WERI-Rb-1 (cell line): Measurements from ENCODE around the gene PRADC1.

ENCODE experiments used
- DNase-seq: peaks from one replicate; pipeline ENCODE4 v3.0.0-alpha.2; 2020
- H3K27ac ChIP-seq: fragments of 250-450 bp; sonication (Bioruptor Pico); 2 replicates; pipeline ENCODE4 v1.5.1; 2020; ENCODE audit warnings: mild to moderate bottlenecking, moderate library complexity
- H3K27me3 ChIP-seq: fragments of 250-450 bp; sonication (Bioruptor Pico); 2 replicates; pipeline ENCODE4 v1.5.1; 2021; ENCODE audit warnings: mild to moderate bottlenecking, low read depth, moderate library complexity; ENCODE audit not compliant: insufficient read depth, severe bottlenecking
- H3K36me3 ChIP-seq: fragments of 250-450 bp; sonication (Bioruptor Pico); 2 replicates; pipeline ENCODE4 v1.5.1; 2020; ENCODE audit warnings: mild to moderate bottlenecking, moderate library complexity
- H3K4me3 ChIP-seq: 2 replicates; pipeline ENCODE4 v1.5.1; 2011; ENCODE audit warnings: low read depth, mild to moderate bottlenecking, control low read depth, low read length
- H3K9me3 ChIP-seq: fragments of 250-450 bp; sonication (Bioruptor Pico); 2 replicates; pipeline ENCODE4 v1.5.1; 2021; ENCODE audit warnings: mild to moderate bottlenecking, moderate library complexity; ENCODE audit not compliant: severe bottlenecking
- TF ChIP-seq, protein P1 (sequence below): IDR thresholded peaks from 2 replicates; pipeline ENCODE4 v1.5.1; 2011; ENCODE audit warnings: low read depth, mild to moderate bottlenecking, control low read depth, inconsistent platforms, low read length

Gene PRADC1

DNA sequence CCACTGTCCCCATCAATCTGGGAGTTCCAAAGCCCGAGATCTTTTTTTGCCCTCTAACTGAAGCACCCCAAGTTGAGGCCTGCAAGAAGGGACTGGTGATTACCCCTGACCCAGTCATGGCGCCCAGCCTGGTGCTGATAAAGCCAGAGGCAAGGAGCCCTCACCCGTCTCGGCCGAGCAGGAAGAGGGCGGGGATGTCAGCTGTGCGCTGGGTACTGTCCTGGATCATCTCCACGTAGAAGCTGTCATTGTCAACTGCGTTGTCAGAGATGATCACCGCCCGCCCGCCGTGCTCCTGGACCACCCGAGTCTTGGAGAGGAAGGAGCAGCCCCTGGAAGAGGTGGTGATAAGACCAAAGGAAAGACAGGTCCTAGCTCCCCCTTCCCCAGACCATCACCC is 4.4 kb downstream of the PRADC1 start:
- Histone ChIP-seq H3K9me3 (no peaks in the 10 kb centered on the region), H3K4me3 (no peak overlapping the region), H3K36me3 (peaks cover 56% of the 10 kb centered on the region), H3K27ac (no peak overlapping the region), H3K27me3 (no peaks in the 10 kb centered on the region)
- TF ChIP-seq, protein P1, sequence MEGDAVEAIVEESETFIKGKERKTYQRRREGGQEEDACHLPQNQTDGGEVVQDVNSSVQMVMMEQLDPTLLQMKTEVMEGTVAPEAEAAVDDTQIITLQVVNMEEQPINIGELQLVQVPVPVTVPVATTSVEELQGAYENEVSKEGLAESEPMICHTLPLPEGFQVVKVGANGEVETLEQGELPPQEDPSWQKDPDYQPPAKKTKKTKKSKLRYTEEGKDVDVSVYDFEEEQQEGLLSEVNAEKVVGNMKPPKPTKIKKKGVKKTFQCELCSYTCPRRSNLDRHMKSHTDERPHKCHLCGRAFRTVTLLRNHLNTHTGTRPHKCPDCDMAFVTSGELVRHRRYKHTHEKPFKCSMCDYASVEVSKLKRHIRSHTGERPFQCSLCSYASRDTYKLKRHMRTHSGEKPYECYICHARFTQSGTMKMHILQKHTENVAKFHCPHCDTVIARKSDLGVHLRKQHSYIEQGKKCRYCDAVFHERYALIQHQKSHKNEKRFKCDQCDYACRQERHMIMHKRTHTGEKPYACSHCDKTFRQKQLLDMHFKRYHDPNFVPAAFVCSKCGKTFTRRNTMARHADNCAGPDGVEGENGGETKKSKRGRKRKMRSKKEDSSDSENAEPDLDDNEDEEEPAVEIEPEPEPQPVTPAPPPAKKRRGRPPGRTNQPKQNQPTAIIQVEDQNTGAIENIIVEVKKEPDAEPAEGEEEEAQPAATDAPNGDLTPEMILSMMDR = no peak
- no peak for DNase-seq

DNA sequence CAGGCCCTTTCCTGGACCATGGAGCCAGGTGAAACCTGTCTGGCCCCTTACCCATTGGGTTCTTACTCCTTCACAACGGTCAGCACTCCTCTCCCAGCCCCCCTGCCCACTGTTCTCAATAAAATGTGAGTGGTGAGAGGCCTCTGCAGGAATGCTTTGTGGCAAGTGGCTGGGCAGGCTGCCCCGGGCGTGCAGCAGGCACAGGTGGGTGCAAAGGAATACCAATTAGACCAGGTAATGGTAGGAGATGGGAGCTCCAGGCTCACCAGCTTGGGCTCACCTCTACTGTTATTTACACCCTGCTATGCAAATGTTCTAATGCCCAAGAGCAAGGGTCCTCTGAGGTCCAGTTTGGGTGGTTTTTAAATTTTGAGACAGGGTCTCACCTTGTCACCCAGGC is 6.0 kb downstream of the PRADC1 start:
- Histone ChIP-seq H3K9me3 (no peaks in the 10 kb centered on the region), H3K36me3 (peaks cover 69% of the 10 kb centered on the region), H3K27me3 (no peaks in the 10 kb centered on the region), H3K27ac (no peak overlapping the region), H3K4me3 (no peak overlapping the region)
- no peak for DNase-seq
- TF ChIP-seq, protein P1 = no peak

DNA sequence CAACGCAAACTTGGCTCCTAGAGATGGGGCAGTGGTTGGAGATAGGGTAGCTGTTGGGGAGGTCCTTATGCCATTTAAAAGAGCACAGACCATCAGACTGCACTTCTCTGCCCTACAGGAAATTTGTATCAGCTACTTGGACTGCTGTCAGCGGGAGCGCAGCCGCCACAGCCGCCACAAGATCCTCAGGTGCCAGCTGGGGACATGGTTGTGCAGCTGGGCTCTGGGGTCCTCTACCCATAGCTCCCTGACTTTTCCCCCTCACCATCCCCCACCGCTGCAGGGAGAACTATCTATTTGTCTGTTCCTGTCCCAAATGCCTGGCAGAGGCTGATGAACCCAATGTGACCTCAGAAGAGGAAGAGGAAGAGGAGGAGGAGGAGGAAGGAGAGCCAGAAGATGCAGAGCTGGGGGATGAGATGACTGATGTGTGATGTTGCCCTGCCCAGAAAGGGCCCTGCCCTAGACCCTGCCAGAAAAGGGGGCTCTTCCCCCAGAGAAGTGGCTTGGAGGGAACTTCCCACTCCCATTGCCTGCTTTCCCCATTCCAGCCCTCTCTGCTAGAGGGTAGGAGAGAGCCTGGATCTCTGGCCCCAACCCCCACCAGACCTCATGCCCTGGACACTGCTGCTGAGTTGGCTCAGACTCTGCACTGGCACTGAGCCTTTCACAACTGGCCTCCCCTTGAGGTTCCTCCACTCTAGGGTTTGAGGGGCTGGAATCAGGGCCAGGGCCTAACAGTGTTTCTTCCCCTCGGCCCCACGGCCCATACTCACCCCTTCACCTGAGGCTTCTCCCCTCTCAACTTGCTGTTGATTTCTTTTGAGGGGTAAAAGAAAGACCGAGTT is 7.3 kb downstream of the PRADC1 start:
- no peaks in the 10 kb centered on the region for H3K27me3 ChIP-seq
- no peak for DNase-seq
- no peak overlapping the region for H3K27ac ChIP-seq
- H3K36me3 ChIP-seq = peaks cover 79% of the 10 kb centered on the region
- TF ChIP-seq, protein P1 = no peak
- H3K4me3 ChIP-seq = no peak overlapping the region
- H3K9me3 ChIP-seq = no peaks in the 10 kb centered on the region

DNA sequence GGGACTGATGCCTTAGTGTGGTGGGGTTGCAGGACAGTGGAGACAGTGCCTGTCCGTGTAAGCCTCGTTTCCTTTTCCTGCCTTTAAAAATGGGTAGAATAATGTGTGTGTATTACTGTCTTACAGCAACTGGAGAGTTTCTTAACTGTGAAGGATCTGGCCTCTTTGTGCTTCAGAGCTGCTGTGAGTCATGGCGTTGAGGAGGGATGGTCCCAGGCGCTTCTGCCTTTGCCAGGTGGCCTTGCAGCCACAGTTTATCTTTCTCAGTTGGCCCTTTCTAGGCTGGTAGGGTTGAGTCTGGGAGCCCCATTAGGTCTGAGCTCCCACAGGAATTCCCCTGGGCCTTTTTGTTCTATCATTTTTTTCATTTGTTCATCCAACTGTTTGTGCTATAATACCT is 9.2 kb downstream of the PRADC1 start:
- Histone ChIP-seq H3K27me3 (no peaks in the 10 kb centered on the region), H3K4me3 (no peak overlapping the region), H3K9me3 (no peaks in the 10 kb centered on the region), H3K36me3 (peaks cover 77% of the 10 kb centered on the region), H3K27ac (no peak overlapping the region)
- TF ChIP-seq, protein P1 = no peak
- DNase-seq = no peak

DNA sequence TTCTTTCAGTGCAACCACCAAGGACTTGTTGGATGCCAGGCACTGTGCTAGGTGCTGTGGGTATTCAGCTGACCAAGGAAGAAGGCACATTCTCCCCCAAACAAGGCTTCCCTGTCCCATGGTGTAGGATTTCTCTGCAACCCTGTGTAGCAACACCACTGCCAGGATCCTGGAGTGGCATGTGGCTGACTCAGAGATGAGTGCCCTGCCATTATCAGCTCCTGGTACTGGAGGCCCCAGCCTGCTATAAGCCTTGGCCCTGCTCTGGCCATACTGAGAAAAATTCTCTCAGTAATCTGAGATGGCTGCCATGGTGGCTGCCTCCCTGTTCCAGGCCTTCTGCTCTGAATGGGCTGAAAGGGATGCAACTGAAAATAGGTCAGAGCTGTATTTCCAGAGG is 14.7 kb downstream of the PRADC1 start:
- H3K36me3 ChIP-seq = peaks cover 39% of the 10 kb centered on the region

More for the DNA sequence above, 14.7 kb downstream of the PRADC1 start:
- no peak overlapping the region for H3K27ac ChIP-seq
- no peak overlapping the region for H3K4me3 ChIP-seq
- no peaks in the 10 kb centered on the region for H3K27me3 ChIP-seq
- TF ChIP-seq, protein P1 = no peak
- no peaks in the 10 kb centered on the region for H3K9me3 ChIP-seq
- no peak for DNase-seq
